CD4-positive, alpha-beta T cell treated with Interleukin-4 for 4 hours (primary cell): ENCODE results near the gene SLC39A3.

Source experiments
- DNase-seq: peaks from one replicate; pipeline ENCODE4 v3.0.0-alpha.2; 2020

The SLC39A3 gene

GRCh38 chr19:2744113-2744512, 4.3 kb upstream of the SLC39A3 start:
- no peak for DNase-seq

DNA sequence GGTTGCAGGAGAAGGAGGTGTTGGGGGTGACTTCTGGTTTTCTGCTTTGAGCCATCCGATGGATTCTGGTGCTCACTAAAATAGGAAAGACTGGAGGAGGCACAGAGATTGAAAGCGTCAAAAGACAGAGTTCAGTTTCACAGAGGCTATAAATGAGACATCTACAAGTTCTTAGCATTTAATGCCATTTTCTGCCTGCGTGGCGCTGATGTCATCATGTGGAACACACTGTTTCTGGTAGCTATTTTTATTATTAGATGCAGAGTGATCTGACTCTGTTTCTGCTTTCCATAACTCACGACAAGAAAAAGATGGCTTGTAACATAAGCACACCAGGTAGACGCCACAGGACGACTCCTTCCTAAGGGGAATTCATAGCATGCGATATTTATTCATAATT, 3.3 kb upstream of the SLC39A3 start:
- no peak for DNase-seq

DNA sequence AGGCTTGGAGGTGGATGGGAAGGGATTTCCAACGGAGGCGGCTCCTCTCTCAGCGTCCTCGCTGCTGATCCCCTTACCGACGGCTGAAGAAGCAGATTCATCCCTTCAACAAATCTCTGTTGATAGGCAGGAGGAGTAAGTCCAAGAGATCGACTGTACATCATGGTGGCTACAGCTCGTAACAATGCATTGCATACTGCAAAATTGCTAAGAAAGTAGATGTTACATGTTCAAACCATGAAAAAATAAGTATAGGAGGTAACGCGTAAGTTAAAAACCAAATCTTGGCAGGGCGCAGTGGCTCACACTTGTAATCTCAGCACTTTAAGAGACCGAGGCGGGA, 468 bp upstream of the SLC39A3 start:
- DNase-seq: no peak

DNA sequence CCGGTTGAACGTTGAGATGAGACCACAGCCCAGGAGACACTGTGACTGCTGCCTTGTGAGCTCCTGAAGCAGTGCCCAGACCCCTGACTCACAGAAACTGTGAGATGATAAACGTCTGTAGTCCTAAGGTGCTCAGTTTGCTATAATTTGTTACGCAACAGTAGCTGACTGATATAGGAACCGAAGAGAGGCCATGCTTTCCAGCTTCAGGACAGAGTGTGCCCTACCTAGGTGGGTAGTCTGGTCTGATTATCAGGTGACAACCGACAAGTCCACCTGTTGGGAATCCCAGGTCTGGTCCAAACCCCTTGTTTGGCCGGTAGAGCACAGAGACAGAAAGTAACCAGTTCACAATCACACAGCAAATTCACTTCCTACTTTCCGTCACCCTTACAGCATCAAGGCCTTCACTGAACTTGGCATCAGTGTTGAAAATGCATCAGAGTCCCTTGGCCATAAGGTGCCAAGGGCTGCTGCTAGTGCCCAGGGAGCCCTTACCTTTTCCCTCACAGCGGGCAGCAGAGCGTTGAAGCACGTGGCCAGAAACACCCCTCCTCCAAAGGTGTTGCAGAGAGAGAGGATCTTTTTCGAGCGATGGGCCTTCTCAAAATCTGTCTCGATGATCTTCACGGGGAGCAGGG, 3.1 kb downstream of the SLC39A3 start:
- DNase-seq: no peak

DNA sequence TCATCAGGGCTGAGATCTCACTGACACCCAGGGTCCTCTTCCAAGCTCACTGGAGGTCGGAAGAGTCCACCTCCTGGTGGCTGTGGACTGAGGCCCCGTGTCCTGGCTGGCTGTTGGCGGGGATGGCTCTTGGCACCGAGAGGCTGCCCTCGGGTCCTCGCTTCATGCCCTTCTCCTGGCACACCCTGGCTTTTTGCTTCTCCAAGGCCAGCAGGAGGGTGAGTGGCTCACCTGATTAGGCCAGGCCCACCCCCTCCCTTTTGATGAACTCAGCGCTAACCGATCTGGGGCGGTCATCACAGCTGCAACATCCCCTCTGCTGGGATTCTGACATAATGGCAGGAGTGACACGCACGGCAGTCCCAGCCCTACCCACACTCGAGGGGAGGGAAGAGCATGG, 4.4 kb downstream of the SLC39A3 start:
- DNase-seq: no peak

DNA sequence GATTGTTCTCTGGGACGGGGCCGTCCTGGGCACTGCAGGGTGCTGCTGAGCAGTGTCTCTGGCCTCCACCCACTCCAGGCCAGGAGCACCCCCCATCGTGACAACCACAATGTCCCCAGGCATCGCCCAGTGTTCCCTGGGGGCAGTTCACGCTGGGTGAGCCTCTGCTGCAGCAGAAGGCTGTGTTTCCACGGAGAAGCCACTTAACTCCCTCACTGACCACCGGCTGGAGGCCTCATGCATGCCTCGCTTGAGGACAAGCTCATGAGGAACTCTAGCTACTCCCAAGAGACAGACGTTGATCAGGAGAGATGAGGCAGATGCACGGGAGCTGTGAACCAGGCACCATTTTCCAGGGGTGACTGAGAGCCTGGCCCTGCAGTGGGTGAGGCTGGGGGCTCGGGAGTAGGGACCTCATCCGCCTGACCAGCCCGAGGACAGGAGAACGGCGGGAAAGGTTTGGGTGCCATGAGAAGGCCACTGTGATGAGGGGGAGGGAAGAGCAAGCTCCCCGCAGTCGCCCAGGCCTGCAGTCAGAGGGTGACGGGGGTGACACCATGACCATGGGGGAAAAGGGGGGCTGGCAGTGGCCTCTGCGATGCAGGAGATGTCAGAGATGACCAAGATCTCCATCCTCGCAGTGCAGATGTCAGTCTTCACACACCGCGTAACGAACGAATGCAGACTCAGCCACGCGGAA, 5.1 kb downstream of the SLC39A3 start:
- no peak for DNase-seq

GRCh38 chr19:2733930-2734588, 5.8 kb downstream of the SLC39A3 start:
- no peak for DNase-seq

DNA sequence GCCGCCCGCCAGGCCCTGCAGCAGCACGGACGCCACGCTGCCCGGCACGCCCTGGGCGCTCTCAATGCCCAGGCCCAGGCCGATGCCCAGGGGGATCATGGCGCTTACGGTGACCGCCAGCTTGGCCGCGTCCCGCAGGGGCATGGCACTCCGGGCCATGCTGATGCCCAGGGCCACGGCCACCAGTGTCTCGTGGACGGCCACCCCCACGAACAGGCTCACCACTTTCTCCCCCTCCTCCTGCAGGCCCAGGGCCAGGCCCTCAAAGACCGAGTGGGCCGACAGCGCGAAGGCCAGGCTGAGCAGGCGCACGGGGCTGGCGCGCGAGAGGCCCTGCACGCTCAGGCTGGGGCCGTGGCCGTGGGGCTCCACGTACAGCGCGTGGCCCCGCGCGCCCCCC, 6.9 kb downstream of the SLC39A3 start:
- DNase-seq: no peak

- no peak for DNase-seq
Measured at GRCh38 chr19:2732157-2732725, 7.6 kb downstream of the SLC39A3 start.

GRCh38 chr19:2731181-2731995, 8.4 kb downstream of the SLC39A3 start:
- DNase-seq: no peak

DNA sequence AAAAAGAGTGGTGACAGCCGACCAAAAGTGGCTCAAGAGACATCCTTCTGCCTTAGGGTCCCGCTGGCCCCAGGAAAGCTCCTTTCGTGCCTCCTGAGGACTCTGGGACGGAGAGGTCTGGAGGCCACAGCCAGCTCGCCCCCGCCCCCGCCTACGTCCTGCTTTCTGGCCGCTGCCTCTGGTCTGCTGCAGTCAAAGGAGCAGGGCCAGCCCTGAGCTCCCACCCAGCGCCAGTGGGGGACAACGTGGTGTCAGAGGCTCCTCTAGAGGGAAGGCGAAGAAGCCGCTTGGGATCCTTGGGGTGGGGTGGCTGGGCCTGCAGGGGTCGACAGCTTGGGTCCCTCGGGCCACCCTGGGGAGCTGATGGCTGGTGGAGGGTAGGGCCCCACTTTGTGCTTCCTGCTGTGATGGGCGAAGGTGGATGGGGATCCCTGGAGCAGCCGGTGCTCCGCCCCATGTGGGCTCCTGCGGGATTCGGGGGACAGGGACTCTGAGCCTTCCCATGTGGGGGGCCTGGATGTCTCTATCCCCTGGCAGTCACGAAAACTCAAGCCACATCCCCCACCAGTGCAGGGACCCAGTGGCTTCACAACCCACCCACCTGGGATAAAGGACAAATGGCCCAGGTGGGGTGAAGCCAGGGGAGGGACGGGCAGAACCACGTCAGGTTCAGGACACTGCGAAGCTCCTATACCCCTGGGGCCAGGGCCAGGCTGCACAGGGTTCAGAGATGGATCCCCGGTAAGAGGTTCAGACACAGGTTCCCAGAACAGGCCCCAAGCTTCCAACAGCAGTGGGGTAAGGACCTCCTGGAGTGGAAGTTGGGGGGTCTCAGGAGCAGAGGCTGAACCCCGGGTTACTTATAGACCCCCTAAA, 9.6 kb downstream of the SLC39A3 start:
- DNase-seq: no peak

- DNase-seq: no peak
Measured at GRCh38 chr19:2728783-2729387, 10.9 kb downstream of the SLC39A3 start.

DNA sequence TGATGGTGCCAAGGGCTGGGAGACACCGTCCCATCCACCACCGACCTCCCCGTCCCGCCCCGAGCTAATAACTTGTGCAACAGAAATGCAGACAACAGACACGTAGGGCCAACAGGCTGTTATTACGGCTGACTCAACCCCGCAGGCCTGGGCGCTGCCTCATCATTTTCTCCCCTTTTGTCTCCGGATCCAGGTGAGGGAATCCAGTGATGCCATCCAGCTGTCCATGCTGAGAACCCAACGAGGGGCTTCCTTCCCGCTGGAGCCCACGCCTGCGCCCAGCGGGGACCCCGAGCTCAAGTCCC, 12.2 kb downstream of the SLC39A3 start:
- no peak for DNase-seq

DNA sequence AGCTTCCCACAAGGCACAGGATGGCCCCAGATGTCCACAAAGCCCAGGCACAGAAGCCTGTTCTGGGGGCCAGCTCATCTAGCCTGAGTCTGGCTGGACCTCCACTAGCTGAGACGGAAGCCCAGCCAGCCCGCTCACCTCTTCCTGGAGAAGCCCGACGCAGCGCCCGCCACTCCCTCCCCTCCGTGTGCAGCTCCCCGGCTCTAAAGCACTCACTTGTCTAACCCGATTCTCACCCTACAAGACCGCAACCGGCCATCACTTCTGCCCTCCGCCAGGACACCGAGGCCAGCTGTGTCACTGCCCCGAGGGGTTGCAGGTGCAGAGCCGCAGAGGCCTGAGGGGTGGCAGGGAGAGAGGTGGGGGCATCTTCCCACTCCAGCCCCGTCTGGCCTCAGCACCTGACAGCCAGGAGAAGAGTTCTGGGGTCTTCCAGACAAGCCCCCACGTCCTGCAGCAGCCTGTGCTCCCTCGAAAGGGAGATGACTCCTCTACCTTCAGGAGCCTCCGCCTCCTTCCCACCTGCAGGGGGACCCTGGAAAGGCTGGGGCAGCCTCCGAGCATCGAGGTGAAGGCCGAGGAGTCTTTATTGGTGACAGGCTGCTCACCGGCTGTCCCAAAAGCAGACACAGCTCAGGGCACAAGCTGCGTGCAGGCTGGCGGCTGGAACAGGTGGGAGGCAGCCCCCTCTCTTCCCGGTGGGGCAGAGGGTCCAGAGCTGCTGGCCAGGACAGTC, 12.7 kb downstream of the SLC39A3 start:
- DNase-seq: no peak

DNA sequence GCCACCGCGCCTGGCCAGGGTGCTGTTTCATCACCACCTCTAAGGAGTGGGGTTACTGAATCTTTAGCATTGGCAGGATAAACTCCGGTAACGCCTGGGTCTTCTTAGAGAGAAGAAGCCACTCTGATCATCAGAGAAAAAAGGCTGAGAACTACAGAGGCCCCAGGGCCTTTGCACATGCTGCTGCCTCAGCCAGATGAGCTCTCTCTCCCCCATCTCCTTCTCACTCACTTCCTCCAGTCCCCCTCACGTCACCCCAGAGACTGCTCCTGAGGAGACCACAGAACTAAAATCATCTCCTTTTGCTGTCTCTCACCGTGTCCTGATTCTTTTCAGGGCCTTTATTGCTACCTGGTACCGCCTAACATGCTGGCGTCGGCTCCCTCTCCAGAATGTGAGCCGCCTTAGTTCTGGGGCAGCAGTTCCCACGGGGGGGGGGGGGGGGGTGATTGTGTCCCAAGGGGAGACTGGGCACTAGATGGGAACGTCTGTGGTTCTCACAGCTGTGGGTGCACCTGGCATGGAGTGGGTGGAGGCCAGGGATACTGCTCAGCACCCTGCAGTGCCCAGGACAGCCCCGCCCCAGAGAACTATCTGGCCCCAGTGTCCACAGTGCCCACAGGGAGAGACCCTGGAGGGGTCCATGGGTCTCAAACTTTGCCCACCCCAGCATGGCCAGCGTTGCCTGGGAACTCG, 13.5 kb downstream of the SLC39A3 start:
- no peak for DNase-seq

DNA sequence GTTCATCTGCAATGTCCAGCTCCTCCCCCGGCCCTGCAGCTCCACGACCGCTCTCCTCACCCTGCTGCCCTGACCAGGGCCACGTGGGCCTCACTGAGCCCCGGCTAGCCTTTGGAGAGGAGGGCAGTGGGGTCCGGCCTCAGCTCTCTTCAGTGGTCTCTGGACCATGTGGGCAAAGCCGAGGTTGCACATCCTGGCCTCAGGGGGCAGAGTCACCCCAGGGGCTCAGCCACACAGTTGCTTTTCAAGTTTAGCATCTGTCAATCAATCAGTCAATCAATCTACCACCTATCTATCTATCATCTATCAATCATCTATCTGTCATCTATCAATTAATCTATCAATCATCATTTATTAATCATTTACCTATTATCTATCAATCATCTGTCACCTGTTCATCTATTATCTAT, 15.7 kb downstream of the SLC39A3 start:
- no peak for DNase-seq

DNA sequence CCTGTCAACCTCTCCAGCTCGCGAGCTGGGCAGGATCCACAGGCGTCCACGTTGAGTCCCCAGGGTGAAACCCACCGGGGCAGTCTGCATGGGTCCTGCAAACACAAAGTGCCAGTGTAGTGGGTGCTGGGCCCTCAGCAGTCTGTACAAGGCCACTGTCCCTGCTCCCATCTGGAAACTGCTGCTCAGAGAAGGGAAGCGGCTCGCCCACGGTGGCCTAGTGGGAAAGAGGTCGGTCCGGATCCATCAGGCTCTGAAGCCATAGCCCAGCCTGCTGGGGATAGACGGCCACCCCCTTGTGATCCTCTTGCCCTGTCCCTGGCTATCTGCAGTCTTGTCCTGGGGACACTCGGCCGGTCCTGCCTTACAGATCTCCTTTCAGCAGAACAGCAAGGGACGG, 16.1 kb downstream of the SLC39A3 start:
- DNase-seq: no peak

DNA sequence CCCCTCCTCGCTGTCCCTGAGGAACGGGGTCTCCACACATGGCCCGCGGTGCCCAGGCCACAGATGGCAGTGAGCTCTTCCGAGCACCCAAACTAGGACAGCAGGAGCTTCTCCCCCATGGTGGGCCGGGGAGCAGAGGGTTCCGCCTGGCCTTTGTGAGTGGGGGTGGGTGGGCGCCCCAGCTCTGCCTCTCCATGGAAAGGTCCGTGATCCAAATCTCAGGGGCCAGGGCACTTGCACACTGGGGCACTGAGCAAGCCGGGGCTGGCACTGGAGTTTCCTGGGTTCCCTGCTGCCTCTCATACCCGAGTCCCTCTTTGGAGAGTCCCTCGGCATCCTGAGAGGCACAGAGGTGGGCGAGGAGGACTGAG, 16.5 kb downstream of the SLC39A3 start:
- no peak for DNase-seq

GRCh38 chr19:2722541-2723344, 17.1 kb downstream of the SLC39A3 start:
- DNase-seq: no peak
